Putamen (tissue), 1 donor: ENCODE measurements around the gene HOXD13.
A peak's percentile ranks its signal among the peaks of the same experiment; 100 is the strongest.

Experiments used
- DNase-seq: peaks from one replicate; pipeline ENCODE4 v3.0.0-alpha.2; 2016; ENCODE audit warnings: low spot score

Gene HOXD13

DNA sequence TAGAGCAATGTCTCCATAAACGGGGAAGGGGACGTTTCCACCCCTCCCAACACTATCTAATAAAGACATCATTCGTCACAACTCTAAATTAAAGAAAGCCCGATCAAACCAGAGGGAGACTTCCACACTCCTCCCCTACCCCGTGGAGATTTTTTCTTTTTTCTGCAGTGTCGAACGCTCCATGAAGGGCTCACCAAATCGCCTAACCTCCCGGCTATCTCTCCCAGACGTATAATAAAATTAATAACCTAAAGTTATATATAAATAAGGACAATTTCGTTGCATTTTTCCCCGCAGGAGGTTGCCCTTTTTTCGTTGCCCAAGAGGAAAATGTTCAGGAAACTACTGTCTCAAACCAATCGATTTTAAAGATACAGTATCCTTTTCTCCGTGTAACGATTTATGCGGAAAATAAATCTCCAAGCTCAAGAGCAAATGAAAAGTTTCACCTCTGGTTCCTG is 11.1 kb upstream of the HOXD13 start:
- no peak for DNase-seq

DNA sequence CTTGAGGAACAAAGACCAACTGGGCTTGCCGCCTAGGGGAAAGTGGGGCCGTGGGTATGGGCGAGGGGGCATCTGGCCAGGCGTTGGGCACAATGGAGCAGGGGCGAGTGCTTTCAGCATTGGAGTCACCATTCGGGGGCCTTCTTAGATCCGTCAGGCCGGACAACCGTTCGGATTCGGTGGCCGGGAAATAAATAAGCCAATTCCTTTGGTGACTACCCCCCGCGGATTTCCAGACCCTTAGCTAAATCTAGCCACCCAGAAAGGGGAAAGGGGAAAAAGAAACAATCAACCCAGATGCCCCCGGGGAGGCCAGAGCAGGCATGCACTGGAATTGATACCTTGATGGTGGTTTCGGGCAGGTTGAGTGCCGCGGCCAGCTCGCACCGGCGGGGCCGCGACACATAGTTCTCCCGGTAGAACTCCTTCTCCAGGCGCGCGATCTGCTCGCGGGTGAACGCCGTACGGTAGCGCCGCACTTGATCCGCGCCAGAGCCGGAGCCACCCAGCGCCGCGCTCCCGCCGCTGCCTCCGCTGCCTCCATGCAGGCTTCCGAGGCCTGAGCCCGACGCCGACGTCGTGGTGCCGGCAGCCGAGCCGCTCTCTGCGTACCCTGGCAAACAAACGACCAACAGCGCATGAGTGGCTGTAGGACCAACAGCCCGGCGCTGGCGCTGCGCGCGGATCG is 10.5 kb upstream of the HOXD13 start:
- no peak for DNase-seq

DNA sequence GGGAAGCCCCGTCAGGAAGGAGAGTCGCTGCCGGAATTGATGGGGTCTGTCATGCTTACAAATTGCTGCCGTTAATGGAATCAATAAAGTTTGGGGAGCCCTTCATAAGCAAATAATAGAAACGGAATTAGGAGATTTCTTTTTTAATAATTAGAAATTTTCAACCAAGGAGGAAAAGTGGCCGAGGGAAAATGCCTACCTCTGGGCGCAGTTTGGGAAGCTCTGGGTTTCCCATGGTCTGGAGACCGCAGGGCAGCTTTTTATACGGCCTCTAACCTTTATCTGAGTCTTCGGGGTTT is 10.0 kb upstream of the HOXD13 start:
- DNase-seq, result no peak

DNA sequence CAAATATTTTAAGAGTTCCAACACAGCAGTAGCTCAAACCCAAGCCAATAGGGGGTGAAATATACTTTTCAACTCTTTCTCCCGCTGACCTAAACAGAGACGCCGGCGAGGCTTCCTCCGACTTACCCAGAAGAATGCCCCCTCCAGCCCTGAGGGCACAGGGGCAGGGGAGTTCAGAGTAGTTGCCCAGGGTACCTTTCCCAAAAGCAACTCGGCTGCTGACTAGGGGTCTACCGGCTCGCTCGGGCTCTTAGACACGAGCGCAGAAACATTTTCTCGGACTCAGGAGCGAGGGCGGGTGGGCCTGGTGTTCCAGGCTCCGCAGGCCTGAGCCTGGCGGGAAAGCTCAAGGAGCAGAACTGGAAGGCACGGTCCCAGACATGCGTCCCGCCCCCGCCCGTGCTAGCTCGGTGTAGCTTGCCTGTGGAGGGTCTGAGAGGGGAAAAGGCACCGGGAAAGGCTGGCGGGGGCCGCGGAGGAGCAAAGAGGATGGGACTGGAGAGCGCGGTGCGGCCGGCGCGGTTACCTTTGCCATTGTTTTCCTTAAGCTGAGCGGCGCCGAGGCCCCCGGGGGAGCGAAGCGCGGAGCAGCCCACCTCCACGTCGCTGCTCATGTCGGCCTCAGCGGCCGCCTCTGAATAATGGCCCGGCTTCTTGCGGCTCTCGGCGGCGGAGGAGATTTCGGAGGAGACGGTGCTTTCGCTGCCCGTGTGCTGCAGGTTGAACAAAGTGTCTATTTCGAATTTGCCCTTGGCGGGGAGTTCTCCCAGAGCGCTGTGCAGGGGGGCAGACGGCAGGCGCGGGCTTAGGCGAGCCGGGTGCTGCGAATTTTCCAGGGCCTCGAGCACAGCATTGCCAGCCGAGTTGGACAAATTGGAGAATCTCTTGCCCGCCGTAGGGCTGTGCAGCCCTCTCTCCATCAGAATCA is 9.4 kb upstream of the HOXD13 start:
- DNase-seq, result no peak

DNA sequence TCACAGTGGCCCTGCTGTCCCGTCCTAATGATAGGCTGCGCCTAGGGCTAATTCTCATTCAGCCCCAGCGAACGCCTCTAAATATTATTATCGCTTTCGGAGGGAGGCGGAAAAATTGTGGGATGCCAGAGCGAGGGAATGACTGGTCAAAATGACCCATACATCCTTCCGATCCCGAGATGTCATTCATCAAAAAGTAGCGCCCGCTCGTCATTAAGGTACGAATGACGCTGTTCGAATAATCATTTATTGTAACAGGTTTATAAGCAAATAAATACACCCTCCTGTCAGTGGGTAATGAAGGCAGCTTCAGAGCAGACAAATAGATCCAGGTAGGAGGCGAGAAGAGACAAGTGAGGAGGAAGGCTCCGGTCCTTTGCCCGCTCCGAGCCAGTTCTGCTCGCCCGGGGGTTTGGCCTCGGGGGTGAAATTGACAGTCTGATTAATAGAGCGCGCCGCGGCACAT is 8.7 kb upstream of the HOXD13 start, which contains the start of gene EVX2:
TSS of gene EVX2 (minus strand) at position 167 of the 466 bp plus-strand sequence. CDS start 186 bp downstream, outside the sequence.
- no peak for DNase-seq

DNA sequence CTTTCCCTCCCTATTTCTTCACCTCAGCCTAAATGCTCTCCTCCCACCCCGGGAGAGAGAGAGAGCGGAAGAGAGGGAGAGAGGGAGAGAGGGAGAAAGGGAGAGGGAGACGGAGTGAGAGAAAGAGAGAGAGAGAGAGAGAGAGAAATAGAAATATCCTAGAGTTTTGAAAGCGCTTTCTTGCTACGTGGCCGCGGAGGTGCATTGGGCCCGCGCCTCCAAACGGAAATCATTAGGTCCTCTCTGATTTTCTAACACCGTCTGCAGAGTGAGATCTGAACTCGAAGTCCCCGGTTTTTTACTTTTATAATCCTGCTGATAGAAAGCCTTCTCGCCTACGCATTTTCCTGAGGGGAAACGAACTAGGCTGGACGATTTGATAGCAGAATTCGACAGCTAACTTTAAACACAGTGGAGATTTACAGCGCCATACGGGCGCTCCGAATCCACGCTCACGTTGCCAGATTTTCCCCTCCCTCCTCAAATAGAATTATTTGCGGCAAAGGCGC is 7.9 kb upstream of the HOXD13 start:
- DNase-seq, result no peak

DNA sequence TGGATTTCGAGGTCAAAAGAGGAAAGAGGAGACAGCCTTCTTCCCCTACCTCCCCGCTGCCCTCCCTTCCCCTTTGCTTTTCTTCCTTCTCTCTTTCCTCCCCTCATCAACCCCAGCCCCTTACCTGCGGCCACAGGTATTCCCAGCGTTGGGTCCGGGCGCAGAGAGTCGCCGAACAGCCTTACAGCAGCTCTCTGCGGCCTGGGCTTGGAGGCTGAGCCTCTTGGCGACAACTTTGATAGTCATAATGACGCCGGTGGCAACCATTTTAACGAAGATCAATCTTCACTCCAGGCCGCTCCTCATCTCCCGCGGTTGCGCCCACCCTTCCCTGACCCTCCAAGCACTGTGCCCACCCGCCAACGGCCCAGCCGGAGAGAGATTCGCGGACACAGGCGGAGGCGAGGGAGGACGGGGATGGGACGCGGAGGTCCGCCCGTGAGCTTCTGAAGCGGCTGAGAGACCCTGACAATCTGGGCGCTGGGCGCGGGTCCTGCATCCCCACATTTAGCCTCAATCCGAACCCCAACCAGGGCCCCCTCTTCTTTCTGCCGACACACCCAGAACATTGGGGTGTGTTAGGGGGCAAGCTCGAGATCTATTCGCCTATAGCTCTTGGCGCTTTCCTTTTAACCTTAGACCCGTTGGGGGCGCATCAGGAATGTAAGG is 7.3 kb upstream of the HOXD13 start:
- no peak for DNase-seq

DNA sequence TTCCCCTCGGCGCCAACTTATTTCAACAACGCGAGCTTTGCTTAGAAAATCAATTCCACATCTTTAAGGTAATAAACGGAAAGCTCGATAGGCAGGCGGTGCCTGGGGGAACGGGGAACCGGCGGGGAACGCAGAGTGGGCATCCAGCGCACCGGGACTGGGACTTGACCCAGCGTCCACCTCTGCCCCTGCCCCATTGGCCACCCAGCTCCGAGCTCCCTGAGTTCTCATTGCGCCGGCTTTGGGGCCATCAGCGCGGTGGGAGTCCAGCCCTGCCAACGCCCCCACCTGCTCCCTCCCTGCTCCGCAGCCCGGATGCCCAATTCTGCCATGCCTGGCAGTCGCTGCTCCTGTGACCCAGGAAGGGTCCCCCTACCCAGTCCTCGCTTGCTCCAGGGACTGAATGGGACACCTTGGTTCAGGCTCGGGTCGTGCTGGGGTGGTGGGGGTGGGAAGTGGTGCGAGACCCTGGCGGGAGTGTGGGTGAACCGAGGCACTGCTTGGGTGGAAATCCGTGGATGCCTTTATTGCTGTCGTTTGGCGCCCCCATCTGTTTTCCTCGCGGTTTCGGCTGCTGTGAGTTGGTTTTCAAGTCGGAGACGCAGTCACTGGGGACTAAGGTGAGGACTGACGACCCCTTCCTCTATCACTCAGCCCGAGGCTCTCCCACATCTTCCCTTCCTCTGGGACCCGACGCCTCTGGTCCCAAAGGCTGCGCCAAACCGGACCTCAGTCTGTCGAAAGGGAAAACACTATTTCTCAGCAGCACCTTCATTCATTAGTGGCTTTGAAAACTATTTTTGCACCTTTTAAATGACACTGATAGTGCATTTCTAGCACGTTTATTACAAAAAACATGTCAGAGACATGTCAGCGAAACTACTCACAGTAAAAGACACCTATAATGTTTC is 6.4 kb upstream of the HOXD13 start:
- peak; percentile 28 for DNase-seq

DNA sequence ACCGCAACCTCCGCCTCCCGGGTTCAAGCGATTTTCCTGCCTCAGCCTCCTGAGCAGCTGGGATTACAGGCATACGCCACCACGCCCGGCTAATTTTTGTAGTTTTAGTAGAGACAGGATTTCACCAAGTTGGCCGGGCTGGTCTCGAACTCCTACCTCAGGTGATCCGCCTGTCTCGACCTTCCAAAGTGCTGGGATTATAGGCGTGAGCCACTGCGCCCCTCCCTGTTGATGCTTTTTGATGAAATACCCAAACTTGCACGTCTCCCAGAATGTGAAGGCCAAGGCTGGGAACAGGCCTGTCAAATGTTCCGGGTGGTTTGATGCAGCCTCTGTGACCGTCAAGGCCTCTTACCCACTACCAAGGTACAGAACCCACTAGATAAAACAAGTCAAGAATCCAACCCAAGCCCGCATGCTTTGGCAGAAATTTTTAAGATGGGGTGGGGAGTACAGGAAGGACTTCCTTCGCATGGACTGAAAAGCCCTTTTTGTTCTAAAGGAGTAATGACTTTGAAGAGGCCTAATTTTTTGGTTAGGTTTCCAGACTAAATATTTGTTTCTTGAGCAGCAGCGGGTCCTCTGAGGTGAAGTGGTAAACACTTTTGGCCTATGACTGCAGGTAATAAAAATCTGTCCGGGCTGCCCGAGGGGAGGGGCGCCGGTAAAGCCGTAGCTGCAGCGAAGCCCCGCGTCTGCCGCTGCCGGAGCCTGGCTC is 5.0 kb upstream of the HOXD13 start:
- no peak for DNase-seq

DNA sequence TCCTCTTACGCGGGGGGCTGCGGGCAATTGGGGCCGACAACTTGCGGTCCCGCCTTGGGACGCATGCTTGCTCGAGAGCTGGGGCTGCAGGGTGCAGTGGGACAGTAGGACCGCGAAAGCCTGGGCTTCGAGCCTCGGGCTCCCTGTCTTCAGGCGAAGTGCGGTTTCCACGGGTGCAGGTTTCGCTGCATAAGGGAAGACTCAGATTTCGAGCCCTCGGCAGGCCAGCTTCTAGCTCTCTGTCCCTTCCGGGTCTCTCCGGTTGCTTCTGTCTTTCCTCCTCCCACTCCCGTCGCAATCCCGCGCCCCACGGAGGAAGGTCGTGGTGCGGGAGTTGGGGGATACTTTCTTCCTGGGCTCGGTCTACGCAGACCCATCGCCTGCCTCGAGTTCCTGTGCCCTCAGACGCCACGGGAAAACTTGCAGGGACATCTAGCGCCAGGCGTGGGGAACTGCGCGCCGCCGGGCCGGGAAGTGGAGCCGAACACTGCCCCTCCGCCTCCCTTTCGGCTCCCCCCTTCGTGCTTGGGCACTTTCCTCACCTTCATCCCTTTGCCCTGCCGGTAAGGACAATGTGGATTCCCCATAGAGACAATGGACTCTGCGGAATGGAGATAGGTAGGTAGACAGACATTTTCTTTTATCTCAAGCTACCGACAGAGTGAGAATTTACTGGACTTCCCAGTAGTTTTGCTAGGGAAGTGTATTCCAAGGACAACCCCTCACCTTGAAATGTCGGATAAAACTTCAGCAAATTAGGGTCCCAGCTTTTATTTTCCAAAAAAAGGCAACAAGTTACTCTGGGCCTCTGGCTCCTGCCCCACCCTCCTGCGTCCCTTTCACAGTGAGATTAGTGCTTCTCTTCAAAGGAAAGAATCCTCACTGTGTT is 4.2 kb upstream of the HOXD13 start:
- peak; percentile 14 for DNase-seq

DNA sequence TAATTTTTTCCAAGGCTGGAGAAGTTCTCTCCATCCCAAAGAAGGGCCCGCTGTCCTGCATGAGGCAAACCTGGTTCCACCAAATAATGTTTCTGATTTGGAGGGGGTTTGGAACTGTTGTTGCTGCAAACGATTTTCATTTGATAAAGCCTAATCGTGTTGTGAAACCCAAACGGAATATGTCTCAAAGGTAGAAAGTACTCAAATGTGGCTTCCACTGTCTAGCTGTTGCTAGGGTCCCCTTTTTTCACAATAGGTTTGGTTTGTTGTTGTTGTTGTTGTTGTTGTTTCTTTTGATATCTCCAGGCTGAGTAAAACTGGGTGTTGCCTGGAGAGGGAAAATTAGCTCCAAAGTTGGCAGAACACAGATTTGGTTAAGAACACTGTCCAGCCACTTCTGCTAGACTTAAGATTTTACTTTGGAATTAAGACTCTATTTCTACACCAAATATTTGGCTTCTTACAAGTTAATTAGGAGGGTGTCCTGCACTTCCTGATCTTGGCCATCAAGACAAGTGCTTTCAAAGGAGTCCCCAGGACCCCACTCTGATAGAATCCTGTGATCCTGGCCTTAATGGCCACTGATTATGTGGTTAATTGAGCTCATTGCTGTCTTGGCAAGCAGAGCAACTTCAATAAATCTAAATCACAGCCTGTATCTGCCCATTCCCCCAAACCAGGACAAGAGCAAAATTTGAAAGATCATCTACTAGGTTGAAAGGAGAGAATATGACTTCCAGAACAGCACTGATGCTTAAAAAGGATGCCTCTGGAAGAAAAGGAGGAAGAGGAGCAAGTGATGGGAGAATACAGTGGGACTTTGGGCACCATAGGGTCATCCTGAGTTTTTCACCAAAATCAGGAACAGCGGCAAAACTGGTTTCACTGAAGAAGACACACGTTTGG is 3.3 kb upstream of the HOXD13 start:
- no peak for DNase-seq

DNA sequence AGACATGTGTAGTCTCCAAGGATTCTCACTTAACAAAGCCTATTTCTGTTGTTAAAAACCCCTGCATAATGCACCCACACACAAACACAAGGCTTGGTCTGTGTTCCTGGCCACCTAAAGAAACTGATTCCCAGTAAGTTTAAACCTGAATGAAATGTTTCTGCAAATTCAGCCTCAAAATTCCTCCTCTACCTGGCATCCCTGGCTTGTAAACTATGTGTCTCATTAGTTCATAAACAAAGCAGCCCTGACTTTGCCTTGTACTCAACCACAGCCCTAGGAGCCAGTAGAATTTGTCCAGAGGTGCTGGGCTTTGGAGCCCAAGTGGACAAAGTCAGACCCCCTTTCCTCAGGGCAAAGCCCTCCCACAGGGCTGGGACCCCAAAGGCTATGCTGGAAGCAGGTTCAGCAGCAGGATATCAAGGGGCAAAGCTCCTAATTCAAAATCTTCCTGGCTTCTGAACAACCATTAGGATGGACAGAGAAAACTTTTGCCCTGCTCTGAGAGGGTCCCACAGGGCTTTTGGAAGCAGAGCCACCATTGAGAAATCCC is 2.6 kb upstream of the HOXD13 start:
- no peak for DNase-seq

DNA sequence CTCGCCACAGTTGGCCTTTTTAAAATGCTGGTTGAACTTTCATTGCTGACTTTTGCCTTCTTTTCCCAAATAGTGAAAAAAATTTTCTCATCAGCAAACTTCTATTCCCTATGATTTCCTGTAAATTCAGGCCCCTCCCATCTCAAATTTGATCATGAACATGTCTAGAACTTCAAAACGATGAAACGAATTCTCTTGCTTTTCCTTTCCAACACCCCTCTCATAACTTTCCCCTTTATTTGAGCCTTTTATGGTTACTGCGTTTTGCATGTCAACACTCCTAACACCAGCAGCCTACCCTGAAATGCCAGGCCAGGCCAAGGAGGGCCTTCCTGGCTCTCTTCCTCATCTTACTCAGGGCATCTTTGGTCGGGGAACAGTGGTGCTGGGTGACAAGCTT is 1.7 kb upstream of the HOXD13 start:
- no peak for DNase-seq

DNA sequence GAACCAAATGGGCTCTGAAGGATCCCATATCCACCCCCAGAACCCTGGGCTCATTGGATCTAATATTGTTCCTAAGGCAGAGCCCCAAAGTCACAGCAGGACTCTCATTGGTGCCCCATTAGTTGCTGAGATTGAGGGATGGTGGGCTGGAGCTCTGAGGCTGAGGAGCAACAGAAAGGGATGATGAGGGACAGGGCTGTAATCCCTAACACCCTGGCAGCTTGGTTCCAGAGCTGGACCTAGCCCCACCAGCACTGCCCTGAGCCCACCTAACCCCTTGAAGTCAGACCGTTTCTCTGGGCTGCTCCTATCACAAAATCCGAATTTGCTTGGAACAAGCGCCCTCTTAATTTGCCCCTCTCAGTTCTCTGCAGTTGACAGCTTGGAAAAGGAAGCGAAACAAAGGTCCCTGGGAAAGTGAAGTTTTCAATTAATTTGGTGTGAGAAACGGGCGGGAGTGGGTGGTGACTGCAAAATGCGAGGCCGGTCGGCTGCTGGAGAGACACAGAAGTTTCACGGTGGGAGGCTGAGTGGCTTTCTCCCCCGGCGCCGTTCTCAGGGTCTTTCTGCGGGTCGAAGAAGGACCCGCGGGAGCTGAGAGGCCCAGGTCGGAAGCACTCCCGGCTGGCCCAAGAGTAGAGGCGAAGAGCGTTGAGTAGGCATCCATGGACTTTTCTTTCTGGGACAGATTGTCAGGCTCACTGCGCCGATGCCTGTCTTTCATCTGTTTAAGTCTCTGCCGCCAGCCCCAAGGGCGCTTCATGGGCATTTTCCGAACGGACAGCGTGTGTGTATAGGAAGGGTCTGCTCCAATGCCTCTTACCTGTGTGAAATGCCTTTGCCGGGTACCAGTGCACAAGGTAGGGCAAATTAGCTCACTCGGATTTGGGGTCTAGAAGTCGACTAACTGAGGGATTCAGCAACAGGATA is 927 bp upstream of the HOXD13 start:
- DNase-seq, result no peak

DNA sequence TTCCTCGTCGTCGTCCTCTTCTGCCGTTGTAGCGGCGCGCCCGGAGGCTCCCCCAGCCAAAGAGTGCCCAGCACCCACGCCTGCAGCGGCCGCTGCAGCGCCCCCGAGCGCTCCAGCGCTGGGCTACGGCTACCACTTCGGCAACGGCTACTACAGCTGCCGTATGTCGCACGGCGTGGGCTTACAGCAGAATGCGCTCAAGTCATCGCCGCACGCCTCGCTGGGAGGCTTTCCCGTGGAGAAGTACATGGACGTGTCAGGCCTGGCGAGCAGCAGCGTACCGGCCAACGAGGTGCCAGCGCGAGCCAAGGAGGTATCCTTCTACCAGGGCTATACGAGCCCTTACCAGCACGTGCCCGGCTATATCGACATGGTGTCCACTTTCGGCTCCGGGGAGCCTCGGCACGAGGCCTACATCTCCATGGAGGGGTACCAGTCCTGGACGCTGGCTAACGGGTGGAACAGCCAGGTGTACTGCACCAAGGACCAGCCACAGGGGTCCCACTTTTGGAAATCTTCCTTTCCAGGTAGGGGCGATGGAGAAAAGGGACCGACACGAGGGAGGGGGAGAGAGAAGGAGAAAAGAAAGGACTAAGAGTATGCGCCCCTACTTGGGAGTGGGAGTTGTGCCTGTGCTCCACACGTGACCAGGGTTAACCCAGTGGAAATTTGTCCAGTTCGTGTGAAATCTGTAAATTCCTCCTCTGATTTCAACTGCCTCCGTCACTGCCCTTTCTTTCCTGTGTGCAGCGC is 800 bp downstream of the HOXD13 start:
- no peak for DNase-seq

DNA sequence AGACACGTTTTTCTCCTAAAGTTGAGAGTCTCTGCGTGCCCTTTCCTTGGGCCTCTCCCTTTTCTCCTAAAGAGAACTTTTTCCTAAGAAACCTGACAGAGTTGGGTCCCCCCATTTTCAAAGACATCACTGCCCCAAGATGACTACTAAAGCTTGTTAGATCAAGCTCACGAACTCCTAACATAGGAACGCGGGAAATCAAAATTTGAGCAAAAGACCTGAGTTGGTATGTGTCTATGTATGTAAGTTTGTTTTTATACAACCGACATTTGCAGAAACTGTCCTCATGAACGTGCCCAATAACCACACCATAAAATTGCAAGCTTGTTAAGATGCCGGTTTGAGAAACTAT is 1.4 kb downstream of the HOXD13 start:
- no peak for DNase-seq

DNA sequence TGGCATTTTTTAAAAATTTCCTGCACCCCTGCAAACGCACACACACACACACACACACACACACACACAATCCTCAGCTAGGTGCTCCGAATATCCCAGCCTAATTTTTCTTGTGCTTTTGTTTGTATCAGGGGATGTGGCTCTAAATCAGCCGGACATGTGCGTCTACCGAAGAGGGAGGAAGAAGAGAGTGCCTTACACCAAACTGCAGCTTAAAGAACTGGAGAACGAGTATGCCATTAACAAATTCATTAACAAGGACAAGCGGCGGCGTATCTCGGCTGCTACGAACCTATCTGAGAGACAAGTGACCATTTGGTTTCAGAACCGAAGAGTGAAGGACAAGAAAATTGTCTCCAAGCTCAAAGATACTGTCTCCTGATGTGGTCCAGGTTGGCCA is 1.8 kb downstream of the HOXD13 start:
- DNase-seq, result no peak
